ENCODE measurements around the gene FGF8. TPM values are rescaled to one million over a fixed set of nuclear protein-coding genes. Genes with fewer than 3 reads are reported as not detected.
"Not testable (repeated sequence)": the region's sequence is repeated elsewhere in the genome, so short reads cannot be mapped to it uniquely, and the experiment has no call there.

FGF8 gene, protein sequence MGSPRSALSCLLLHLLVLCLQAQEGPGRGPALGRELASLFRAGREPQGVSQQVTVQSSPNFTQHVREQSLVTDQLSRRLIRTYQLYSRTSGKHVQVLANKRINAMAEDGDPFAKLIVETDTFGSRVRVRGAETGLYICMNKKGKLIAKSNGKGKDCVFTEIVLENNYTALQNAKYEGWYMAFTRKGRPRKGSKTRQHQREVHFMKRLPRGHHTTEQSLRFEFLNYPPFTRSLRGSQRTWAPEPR
- not detected for total RNA-seq
- long read RNA-seq = 0 reads

DNA sequence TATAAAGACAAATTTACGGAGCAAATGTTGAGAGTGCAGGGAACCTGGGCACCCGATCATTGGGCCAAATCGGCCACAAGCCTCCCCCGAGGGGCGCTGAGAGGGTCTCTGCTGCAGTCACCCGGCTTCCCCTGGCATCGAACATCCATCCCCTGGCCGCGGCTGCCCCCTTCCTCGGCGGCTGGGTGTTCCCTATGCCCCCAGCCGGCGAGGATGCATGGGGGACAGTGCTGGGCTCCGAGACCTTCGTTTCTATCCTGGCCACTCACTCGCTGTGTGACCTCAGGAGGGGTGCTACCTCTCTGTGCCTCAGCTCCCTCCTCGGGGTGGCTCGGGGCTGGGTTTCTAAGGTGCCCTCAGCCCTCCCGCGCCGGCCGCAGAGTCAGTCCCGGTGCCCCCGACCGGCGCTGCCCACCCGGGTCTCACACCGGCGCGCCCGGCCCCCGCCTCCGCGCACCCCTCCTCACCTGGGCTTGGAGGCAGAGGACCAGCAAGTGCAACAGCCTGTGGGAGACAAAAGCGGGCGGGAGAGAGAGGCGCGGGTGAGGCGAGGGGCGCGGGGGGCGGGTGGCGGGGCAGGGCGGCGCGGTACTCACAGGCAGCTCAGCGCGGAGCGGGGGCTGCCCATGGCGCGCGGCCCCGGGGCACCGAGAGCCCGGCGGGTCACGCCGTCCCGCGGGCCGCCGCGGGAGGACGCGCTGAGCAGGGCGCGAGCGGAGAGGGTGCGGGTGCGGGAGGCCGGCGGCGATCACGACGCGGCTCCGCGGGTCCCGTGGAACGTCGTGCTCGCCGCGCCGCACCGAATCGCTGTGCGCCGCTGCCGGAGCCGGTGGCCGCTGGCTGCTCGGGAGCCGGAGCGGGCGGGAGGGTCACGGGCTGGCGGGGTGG, at the start of gene FGF8:
Gene FGF8, minus strand, starts transcription at position 842 of the 888 bp plus-strand sequence. Its CDS starts 214 bp downstream, at position 628.
- DNase-seq (no peak), ATAC-seq (ENCODE audit: poor library complexity) (no peak)
- intact Hi-C loops (cut with DNase I) = no loop called here

DNA sequence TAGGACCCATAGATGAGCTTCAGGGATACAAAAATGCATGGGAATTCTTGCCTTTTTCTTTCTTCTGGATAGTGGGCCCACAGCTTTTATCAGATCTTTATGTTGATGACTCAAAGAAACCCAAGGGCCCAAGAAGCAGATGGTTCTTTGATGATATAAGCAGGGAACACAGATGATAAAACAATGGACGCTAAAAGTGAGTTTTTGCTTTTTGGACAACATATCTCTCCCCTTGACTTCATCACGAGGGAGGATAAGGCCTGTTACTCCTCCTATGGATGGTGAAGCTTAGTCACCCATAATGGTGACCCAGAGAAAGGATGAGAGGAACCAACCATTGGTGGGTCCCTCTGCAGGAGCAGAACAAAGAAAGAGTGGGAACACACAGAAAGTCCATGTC, 48.8 kb upstream of the FGF8 start:
- no peak for ATAC-seq (ENCODE audit: poor library complexity)
- intact Hi-C loops (cut with DNase I) = no loop called here
- no peak for DNase-seq

GRCh38 chr10:101818872-101819633, 43.1 kb upstream of the FGF8 start:
- ATAC-seq (ENCODE audit: poor library complexity) (peak; percentile 3), DNase-seq (no peak)
- intact Hi-C loops (cut with DNase I) = no loop called here

DNA sequence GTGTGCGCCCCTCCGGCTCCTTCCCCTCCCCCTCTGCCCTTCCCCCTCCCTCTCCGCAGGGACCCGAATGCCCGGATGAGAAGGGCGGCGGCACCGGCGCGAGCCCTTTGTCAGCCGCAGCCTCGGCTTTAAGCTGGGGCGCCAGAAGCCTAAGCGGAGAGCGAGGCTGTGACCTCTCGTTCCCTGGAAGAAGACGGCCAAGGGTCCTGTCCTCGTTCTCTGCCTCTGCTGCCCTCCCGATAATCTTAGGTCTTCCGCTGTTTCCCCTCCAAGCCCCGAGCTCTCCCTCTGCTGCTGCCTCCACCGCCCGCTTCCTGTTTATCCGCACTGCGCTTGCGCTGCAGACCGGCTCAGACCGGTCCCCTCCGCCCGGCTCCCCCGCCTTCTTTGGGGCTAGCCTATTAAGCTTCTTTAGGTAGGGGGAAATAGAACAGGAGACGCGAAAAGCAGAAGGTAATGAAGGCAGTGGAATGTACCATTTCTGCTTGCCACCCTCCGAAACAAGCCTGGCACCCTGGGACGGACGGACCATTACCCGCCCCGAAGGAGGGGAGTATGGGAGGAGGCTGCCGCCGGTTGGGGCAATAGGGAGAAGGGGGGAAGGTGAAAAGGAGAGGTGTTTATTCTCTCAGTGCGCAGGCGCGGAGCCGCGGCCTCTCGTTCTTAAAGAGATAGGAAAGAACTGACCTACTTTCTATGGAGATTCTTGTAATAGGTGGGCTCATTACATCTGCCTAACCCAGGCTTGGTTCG, 42.4 kb upstream of the FGF8 start, which contains the start of gene OGA:
Gene OGA, minus strand, starts transcription at position 326 of the 753 bp plus-strand sequence. CDS start 422 bp downstream, outside the sequence.
- peak; percentile 99 for DNase-seq
- intact Hi-C loops (cut with DNase I) = no loop called here
- ATAC-seq (ENCODE audit: poor library complexity) = peak; percentile 92

GRCh38 chr10:101817337-101818118, 41.6 kb upstream of the FGF8 start:
- ATAC-seq (ENCODE audit: poor library complexity) = peak; percentile 49
- peak; percentile 95 for DNase-seq
- intact Hi-C loops (cut with DNase I) = no loop called here

DNA sequence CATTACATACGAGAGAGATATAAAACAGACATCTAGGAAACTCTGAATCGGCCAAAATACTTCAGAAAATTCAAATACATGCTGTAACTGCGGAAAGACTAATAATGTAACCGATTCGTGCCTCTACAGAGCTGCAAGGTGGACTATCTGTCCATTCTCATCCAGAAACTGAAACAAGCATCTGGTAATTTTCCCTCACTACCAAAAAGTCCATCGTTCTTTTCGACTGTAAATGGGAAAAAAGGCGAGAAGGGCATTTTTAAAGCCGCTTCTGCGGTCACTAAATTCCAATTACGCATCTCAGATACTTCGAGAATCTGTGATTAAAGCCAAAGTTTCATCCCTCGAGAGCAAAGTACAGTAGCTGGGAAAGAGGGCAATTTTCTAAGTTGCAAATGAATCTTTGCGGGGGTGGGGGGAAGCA, 41.0 kb upstream of the FGF8 start:
- no peak for ATAC-seq (ENCODE audit: poor library complexity)
- no peak for DNase-seq
- intact Hi-C loops (cut with DNase I) = no loop called here

GRCh38 chr10:101816376-101816775, 40.5 kb upstream of the FGF8 start:
- DNase-seq (no peak), ATAC-seq (ENCODE audit: poor library complexity) (no peak)
- intact Hi-C loops (cut with DNase I) = no loop called here

GRCh38 chr10:101814466-101815071, 38.7 kb upstream of the FGF8 start:
- no peak for ATAC-seq (ENCODE audit: poor library complexity)
- no peak for DNase-seq
- intact Hi-C loops (cut with DNase I) = no loop called here

- no peak for DNase-seq
- intact Hi-C loops (cut with DNase I) = no loop called here
- peak; percentile 21 for ATAC-seq (ENCODE audit: poor library complexity)
Measured at GRCh38 chr10:101812606-101813005, 36.7 kb upstream of the FGF8 start.

DNA sequence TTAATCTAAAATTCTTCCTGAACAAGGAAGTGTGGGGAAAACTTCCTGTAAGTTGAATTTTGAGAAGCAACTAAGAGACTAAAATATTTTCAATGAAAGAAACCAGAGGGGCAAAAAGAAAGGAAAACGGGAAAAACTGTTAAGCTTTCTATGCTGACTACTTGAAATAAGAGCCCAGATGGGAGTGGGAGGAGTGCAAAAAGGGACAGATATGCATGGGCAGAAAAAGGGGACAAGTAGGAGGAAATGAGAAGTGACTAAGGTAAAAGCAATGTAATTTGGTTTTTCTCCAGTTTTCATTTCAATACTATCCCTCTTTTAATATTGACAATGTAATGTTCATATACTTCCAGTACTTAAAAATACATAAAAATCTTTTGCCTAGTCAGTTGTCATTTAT, 31.2 kb upstream of the FGF8 start:
- ATAC-seq (ENCODE audit: poor library complexity) (no peak), DNase-seq (no peak)
- intact Hi-C loops (cut with DNase I) = no loop called here

DNA sequence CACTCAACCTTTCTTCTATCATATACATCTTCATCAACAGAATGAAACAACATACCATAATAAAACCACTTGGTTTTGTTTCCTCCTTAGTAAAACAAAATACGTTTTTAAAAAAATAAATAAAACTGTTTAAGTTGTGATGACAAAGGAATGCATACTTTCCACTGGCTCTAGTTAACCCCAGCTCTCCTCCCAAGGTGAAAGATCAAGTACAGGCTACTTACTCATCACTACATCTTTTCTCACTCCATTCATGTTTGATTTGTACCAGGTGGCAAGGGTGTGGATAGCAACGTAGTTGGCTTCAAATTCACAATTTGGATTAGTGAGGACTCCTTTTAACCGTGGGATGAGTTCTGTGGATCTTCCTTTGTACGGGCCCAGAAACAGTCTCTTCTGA, 27.6 kb upstream of the FGF8 start:
- ATAC-seq (ENCODE audit: poor library complexity) = no peak
- intact Hi-C loops (cut with DNase I) = no loop called here

GRCh38 chr10:101797403-101798059, 21.6 kb upstream of the FGF8 start:
- DNase-seq = no peak
- no peak for ATAC-seq (ENCODE audit: poor library complexity)
- intact Hi-C loops (cut with DNase I) = no loop called here

More for the DNA sequence above, 27.6 kb upstream of the FGF8 start:
- DNase-seq = no peak

GRCh38 chr10:101793526-101793925, 17.6 kb upstream of the FGF8 start:
- no peak for DNase-seq
- intact Hi-C loops (cut with DNase I) = no loop called here
- no peak for ATAC-seq (ENCODE audit: poor library complexity)

DNA sequence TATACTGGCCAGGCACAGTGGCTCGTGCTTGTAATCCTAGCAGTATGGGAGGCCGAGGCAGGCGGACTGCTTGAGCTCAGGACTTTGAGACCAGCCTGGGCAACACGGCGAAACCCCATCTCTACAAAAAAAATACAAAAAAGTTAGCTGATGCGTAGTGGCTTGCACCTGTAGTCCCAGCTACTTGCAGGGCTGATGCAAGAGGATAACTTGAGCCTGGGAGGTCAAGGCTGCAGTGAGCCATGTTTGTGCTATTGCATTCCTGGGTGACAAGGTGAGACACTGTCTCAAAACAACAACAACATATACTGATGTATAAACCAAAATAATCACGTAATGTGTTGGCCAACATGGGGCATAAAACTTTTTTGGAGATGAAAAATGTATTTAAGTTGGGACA, 13.8 kb upstream of the FGF8 start:
- DNase-seq (no peak), ATAC-seq (ENCODE audit: poor library complexity) (no peak)
- intact Hi-C loops (cut with DNase I) = no loop called here

DNA sequence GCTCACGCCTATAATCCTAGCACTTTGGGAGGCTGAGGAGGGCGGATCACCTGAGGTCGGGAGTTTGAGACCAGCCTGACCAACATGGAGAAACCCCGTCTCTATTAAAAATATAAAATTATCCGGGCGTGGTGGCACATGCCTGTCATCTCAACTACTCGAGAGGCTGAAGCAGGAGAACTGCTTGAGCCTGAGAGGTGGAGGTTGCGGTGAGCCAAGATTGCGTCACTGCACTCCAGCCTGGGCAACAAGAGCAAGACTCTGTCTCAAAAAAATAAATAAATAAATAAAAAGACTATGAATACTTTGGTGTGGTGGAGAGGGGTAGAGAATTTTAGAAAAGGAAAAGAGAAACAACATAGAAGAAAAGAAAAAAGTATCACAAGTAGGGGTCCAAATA, 13.3 kb upstream of the FGF8 start:
- ATAC-seq (ENCODE audit: poor library complexity); DNase-seq; intact Hi-C loops (cut with DNase I): not testable (repeated sequence)

GRCh38 chr10:101785801-101786200, 9.9 kb upstream of the FGF8 start:
- ATAC-seq (ENCODE audit: poor library complexity) (no peak), DNase-seq (no peak)
- intact Hi-C loops (cut with DNase I) = no loop called here

DNA sequence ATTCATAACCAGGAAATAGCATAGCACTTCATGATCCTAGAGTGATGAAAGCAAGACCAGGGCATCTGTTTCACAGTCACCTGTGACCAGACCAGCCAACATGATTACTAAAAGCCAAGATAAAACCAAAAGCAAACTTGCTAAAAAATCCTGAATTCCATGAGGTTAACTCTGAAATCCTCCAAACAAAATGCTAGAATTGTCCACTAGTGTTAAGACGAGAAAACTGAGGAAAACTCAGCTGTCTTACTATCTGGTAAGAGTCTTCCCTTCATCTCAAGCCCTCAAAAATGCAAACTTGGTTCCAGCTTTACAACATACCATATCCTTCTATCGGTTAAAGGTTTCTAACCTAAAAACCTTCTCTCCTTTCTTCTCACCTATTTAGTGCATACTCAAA, 8.6 kb upstream of the FGF8 start:
- intact Hi-C loops (cut with DNase I) = no loop called here
- ATAC-seq (ENCODE audit: poor library complexity) (no peak), DNase-seq (no peak)
